Stimulated activated CD8-positive, alpha-beta memory T cell treated with anti-CD3 and anti-CD28 coated beads, Interleukin-4, amount 100 ng/mL, for 48 hours (primary cell): ENCODE results near the gene TOR2A.

Experiments used
- DNase-seq: peaks from one replicate; pipeline ENCODE4 v3.0.0-alpha.2; 2020

Gene TOR2A

GRCh38 chr9:127741831-127742434 is 6.8 kb upstream of the TOR2A start:
- no peak for DNase-seq

DNA sequence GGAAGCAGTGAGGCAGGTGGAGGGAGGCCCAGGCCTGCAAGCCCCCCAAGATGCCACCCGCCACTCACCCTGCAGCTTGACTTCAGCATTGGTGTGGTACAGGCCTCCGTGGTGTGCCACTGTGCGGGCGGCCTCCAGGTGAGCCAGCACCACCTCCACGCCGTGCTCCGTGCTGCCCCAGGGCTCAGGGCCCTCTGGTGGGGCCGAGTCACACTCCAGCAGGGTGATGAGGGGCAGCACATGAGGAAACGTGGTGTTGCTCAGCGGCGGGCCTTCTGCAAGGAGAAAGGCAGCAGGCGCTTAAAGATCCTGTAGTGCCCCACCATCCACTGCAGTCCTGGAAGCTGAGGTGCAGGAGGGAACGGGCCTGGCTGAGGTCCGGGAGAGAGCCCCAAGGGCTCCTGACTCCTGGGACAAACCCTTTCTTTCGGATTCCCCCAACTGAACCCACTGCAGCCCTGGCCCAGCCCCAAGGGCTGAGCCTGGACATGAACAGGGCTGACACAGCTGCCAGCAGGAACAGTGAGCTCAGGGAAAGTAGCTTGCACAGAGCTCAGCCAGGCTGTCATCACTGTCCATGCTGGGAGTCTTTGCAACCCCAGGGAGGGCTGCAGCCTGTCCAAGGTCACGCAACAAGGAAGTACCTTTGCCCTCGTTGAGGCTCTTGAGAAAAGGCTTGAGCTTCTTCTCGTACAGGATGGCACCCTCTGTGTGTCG is 4.7 kb upstream of the TOR2A start:
- no peak for DNase-seq

DNA sequence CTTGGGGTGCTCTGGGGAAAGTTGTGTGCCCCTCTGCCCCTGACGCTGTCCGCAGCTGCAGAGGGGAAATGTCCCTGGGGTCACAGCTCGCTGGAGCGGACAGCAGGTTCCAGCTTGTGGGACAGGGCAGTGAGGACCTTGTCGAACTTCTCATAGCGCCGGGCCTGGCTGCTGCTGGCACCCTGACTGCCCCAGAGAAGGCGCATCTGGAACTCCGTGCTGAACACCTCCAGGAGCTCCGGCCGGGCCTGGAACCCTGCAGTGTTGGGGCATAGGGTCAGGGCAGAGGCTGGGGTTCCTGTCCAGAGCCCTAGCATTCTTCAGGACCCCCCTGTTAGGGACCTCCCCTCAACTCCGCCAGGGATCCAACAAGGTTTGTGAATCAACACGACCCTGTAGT is 3.6 kb upstream of the TOR2A start:
- no peak for DNase-seq

DNA sequence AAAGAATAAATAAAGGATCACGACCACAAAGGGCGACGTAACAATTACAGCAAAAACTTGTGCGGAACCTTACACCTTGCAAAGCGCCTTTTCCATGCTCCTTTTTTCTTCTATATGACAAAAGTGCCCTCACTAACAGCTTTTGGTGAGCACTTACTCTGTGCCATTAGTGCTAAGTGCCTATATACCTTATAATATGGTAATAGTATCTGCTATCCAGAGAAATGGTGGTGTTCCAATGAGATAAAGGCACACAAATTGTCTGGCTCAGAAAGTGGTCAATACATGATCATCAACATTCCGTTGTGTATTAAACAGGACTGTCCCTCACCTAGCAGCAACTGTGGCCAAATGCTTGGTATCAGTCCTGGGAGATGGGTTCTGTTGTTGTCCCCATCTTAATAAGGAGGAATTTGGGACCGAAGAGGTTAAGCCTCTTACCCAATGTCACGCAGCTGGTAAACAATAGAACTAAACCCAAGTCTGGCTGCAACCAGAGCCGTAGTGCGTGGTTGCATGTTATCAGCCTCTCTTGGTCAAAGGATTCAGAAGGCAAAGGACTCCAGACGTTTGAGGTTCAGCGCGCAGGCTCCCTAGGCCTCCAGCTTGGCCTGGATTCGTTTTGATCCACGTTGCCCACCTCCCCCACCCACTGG is 564 bp upstream of the TOR2A start:
- no peak for DNase-seq

DNA sequence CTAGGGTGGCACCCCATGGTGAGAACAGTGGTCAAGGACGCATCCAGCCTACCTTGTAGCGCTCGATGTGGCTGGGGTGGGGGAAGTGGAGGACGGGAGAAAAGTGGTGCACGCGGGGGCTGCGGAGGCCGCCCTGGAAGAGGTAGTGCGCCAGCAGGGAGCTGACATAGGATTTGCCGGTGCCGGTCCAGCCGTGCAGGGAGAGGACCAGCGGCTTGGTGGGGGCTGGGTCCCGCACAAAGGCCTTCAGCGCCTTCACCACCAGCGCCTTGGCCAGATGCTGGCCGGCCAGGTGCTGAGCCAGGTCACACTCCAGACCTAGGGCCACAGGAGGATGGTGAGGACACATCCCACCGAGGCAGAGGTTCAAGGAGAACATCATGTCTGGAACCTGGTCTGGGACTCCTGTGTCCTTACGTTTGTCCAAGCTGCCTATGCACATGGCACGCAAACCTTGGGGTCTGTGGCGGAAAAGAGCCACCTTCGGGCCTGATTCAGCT is 797 bp downstream of the TOR2A start:
- no peak for DNase-seq

DNA sequence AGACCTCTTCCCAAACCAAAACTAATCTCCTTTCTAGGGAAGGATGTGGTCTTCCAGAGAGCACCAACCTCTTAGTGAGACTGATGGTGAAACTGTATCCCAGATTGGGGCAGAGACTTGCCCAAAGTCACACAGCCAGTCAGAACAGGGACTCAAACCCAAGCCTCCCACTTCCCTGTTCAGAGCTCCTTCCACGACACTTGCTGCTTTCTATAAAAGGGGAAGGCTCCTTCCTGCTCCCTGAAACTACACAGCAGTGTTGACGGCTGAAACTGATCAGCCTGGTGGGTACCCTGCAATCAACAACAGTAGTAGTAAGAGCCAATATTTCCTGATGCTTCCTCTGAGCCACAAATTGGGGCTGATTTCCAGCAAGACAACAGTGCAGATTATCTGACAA is 1.5 kb downstream of the TOR2A start:
- no peak for DNase-seq

- no peak for DNase-seq
Observed at GRCh38 chr9:127732444-127732843, 2.6 kb downstream of the TOR2A start.

GRCh38 chr9:127731938-127732337 is 3.2 kb downstream of the TOR2A start:
- DNase-seq, result no peak

GRCh38 chr9:127730799-127731410 is 4.2 kb downstream of the TOR2A start:
- no peak for DNase-seq

- DNase-seq, result no peak
Observed at GRCh38 chr9:127730262-127730661, 4.8 kb downstream of the TOR2A start.

GRCh38 chr9:127729522-127730256 is 5.4 kb downstream of the TOR2A start:
- DNase-seq, result no peak

DNA sequence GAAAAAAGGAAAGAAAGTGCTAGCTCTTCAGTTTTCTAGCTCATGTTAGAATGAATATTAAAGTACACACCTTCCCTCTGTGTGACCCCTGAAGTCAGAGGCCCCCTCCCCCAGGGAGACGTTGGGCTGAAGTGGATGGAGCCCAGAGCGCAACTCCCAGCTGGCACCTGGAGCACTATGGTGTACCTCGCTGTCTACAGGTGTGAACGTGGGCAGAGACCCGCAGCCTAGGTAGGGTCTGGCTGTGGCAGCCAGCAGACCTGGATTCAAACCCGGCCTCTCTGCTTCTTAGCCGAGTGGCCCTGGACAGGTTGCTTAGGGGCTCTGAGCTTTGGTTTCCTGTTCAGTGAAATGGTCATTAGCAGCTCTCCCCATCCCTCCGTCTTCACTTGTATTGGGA is 6.3 kb downstream of the TOR2A start:
- DNase-seq, result no peak

- no peak for DNase-seq
Observed at GRCh38 chr9:127726871-127727270, 8.2 kb downstream of the TOR2A start.

DNA sequence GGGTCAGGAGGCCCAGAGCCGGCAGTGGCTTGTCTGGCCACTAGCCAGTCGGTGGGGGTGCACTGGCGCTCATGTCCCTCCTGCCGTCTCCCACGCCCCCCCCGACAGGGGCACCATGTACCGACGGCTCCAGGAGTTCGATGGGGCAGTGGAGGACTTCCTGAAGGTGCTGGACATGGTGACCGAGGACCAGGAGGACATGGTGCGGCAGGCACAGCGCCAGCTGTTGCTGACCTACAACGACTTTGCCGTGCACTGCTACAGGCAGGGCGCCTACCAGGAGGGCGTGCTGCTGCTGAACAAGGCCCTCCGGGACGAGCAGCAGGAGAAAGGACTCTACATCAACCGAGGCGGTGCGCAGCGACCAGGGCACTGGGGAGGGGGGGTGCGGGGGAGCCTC is 11.1 kb downstream of the TOR2A start:
- no peak for DNase-seq

DNA sequence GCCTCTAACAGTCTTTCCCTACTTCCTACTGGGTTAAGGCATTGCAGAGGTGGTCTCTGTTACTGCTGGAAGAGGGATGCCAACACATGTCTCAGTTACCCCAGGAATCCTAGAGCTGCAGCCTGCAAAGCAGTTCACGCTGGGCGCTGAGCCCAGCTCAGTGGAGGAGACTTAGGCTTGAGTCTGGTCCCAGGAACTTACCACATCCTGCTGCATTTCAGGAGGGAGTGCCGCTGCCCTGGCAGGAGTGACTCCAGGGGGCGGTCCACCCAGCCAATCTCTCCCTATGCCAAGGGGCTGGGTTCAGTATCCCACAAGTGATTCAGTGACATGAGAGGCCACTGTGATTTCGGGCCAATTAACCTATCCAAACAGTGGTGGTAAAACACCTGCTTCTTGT is 11.7 kb downstream of the TOR2A start:
- DNase-seq, result no peak

DNA sequence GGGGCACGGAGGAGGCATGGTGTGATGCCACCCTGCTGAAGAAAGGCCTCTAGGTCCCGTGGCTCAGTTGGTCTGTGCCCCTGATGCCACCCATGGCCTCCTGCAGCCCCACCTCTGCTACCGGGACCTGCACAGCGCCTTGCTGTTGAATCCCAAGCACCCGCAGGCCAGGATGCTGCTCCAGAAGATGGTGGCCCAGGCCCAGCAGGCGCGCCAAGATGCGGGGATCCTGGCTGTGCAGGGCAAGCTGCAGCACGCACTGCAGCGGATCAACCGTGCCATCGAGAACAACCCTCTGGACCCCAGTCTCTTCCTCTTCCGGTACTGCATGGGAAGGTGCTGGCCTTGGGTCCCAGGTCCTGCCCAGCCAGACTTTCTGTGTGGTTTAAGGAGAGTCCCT is 12.1 kb downstream of the TOR2A start:
- DNase-seq, result no peak

DNA sequence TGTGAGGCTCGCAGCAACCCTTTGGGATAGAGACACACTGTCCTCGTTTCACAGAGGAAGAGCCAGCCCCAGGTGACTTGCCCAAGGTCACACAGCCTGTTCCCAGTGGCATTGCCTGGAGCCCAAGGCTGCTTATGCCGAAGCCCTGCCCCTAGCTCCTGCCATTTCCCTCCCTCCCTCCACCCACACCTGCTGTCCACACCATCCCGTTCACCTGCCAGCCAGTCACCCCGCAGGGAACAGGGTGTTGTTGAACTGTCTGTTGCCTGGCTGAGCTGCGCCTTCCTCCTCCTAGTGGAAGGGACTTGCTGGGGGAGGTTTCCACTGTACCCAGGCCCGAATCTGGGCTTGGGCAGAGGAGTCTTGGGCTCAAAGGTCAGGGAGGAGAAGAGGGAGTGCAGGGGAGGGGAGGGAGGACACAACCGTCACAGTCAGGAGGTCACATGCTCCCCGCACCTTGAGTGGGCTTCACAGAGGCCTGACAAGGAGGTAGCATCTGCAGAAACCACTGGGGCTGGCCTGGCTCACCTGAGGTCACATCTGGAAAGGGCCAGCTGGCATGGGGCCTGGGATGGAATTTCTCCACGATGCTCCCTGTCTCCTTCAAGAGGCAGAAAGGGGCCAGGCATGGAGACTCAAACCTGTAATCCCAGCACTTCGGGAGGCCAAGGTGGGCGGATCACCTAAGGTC is 12.9 kb downstream of the TOR2A start:
- DNase-seq, result no peak

DNA sequence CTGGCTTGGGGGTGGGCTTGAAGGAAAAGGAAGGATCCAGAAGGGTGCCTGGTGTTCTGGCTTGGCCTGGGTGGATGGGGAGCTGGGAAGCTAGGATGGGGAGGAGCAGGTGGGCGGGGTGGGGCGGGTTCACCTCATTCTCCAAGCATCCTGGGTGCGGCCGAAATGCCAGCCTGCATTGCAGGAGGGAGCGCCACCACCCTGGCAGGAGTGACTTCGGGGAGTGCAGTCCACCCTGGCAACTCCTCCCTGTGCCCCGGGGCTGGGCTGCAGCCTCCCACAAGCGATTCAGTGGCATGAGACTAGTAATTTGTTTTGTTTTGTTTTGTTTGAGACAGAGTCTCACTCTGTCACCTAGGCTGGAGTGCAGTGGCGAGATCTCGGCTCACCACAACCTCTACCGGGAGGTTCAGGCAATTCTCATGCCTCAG is 13.7 kb downstream of the TOR2A start:
- DNase-seq, result no peak

GRCh38 chr9:127720865-127721227 is 14.2 kb downstream of the TOR2A start:
- DNase-seq, result no peak

- DNase-seq, result peak; percentile 40
Observed at GRCh38 chr9:127720031-127720864, 14.8 kb downstream of the TOR2A start.

DNA sequence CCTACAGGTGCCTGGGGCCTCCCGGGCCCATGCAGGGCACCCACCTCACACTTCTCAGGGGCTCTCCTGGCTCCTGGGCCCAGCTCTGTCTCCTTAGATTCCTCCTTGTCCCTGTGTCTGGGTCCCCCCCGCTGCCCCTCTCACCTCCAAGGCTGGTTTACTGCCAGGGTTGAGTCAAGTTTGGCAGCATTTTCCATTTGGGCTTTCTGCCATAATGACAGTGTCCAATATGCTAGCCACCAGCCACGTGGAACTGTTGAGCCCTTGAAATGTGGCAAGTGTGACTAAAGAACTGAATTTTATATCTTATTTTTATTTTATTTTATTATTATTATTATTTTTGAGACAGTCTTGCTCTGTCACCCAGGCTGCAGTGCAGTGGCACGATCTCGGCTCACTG is 17.3 kb downstream of the TOR2A start:
- DNase-seq, result no peak

DNA sequence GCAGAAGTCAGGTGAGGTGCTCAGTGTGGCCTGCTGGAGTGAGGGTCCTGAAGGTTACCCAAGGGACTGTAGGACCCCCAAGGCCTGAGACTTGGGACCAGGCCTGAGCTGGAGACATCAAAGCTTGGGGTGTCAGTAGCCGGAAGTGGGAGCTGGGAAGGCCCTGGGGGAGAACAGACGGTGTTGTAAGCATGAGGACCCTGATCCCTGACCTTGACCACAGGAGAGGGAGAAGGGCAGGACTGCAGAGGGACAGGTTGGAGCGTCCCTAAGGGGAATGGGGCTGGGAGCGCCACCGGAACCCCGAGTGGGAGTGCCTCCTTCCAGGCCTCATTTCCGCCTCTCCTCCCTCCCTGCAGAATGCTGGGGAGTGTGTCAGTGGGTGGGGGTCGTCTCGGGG is 18.7 kb downstream of the TOR2A start:
- DNase-seq, result no peak
